SK-N-MC (cell line): ENCODE results near the gene MEX3B.
"Not testable (repeated sequence)": the region's sequence is repeated elsewhere in the genome, so short reads cannot be mapped to it uniquely, and the experiment has no call there.

Experiments
- DNase-seq: peaks from one replicate; pipeline ENCODE4 v3.0.0-alpha.2; 2011; ENCODE audit warnings: low read depth, low spot score
- H3K27ac ChIP-seq: fragments of 200-600 bp; sonication (generic); 2 replicates; pipeline ENCODE4 v1.5.1; 2016; ENCODE audit warnings: mixed run types
- H3K36me3 ChIP-seq: fragments of 200-600 bp; sonication (generic); 2 replicates; pipeline ENCODE4 v1.6.1; 2017; ENCODE audit warnings: antibody characterized with exemption, low read length, mixed read lengths; ENCODE audit not compliant: insufficient read depth
- H3K4me3 ChIP-seq: fragments of 200-600 bp; sonication (generic); 2 replicates; pipeline ENCODE4 v1.5.1; 2016
- H3K9ac ChIP-seq: fragments of 200-600 bp; sonication (generic); 2 replicates; pipeline ENCODE4 v1.8.0; 2017; ENCODE audit warnings: mixed run types, mixed read lengths; ENCODE audit not compliant: insufficient read length
- H3K9me3 ChIP-seq: fragments of 200-600 bp; sonication (generic); 2 replicates; pipeline ENCODE4 v1.6.1; 2017; ENCODE audit warnings: low read depth, mild to moderate bottlenecking, antibody characterized with exemption, low read length, moderate library complexity, mixed read lengths
- EZH2 ChIP-seq: fragments of 200-600 bp; sonication (generic); IDR thresholded peaks from one replicate; pipeline ENCODE4 v1.6.1; 2017; ENCODE audit warnings: antibody characterized with exemption
- FOXP2 ChIP-seq: optimal IDR thresholded peaks from 2 replicates; pipeline ENCODE3; 2011; ENCODE audit warnings: mild to moderate bottlenecking, moderate library complexity; ENCODE audit not compliant: insufficient read depth; ENCODE audit errors: extremely low read length, control extremely low read depth
- POLR2AphosphoS5 ChIP-seq: IDR thresholded peaks from 2 replicates; pipeline ENCODE4 v1.6.1; 2012; ENCODE audit warnings: mild to moderate bottlenecking, low read depth, low read length, borderline replicate concordance

The MEX3B gene

DNA sequence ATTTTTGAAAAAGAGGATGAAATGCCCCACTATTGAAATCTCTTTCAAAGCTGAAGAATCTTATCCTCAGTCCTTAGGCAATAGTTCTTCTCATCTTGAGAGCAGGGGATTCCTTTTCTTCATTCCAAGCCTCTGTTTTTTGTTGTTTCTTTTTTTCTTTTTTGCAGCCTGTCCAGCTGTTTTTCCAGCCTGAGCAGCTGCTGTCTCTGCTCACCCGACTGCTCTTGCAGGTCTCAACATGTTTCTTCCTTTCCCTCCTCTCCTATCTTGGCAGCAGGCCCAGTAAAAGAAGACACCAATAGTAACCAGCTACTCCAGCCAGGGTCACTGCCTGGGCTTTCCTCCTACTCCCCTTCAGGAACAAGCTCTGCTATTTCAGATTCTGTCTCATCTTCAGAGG lies 23.8 kb downstream of the MEX3B start:
- DNase-seq, result no peak
- Histone ChIP-seq H3K4me3 (no peak overlapping the region), H3K27ac (no peak overlapping the region), H3K9ac (no peak overlapping the region), H3K36me3 (no peaks in the 10 kb centered on the region), H3K9me3 (no peaks in the 10 kb centered on the region)
- TF ChIP-seq POLR2AphosphoS5 (no peak), FOXP2 (no peak), EZH2 (no peak)

DNA sequence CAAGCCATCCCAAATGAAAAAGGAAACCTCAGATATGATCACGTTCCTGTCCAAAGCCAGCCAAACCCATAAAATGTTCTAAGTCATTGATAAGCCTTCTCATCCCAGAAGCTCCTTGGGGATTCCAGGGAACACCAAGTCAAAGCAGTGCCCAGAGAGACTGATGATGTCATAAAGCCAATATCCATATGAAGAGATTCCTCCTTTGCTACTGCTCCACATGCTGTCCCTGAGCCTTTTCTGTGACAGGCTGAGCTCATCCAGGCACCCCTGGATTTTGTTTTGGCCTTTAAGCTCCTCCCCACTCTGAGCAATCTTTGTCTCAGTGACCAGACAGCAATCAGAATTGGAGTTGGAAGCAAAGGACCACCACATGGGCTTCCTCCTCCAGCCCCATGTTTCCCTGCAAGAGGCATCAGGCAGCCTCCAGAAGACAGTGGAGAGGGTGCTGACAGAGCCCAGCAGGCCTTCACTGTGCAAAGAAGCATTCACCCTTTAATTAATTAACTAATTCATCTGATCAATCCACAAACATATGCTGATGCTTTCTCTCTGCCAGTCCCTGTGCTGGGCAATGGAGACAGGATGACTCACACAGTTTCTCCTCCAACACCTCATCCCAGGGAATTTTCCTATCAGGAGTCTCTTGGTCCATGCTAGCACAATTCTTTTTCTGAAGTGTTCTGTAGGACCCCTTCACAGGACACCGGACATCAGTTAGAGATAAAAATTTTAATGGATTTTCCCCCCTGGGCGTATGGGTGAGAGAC lies 25.0 kb downstream of the MEX3B start:
- H3K9ac ChIP-seq, result no peak overlapping the region

DNA sequence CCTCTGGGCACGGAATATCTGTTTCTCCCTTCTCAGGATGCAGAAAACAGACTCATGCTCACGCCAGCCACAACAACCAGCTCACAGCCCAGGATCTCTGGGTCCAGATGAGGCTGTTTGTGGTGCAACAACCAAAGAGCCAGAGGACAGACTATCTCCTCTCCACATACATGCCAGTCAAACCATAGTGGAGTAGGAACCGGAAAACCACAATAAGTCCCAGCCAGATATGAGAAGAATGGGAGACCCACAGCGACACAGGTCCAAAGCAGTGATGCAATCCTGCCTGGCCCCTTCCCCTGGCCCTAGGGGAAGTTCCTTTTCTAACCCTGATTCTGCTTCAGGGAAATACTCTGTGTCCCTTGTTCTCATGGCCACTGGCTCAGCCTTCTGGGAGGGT lies 27.6 kb downstream of the MEX3B start:
- TF ChIP-seq FOXP2 (no peak), POLR2AphosphoS5 (no peak), EZH2 (no peak)
- Histone ChIP-seq H3K27ac (no peak overlapping the region), H3K9me3 (no peaks in the 10 kb centered on the region), H3K4me3 (no peak overlapping the region), H3K9ac (no peak overlapping the region), H3K36me3 (no peaks in the 10 kb centered on the region)
- DNase-seq, result no peak

More for the DNA sequence above, 25.0 kb downstream of the MEX3B start:
- TF ChIP-seq FOXP2 (no peak), EZH2 (no peak), POLR2AphosphoS5 (no peak)
- no peak for DNase-seq
- Histone ChIP-seq H3K27ac (no peak overlapping the region), H3K4me3 (no peak overlapping the region), H3K9me3 (no peaks in the 10 kb centered on the region), H3K36me3 (no peaks in the 10 kb centered on the region)

DNA sequence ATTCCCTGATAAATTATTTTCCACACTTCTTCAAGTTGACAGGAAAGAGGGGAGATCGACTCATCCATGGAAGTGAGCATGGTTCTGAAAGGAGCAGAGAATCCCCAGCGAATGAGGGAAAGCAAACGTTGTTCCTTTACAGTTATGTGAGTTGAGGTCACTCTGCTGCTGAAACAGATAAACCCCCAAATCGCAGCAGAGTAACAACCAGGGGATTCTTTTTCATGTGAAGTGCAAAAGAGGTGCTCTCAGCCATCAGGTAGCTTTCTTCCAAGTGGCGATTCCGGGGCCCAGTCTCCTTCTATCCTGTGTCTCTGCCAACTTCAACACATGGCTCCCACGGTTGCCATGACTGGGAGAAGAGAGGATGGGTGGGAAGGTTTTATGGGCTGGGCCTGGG lies 28.2 kb downstream of the MEX3B start:
- Histone ChIP-seq H3K9me3 (no peaks in the 10 kb centered on the region), H3K27ac (no peak overlapping the region), H3K9ac (no peak overlapping the region), H3K36me3 (no peaks in the 10 kb centered on the region), H3K4me3 (no peak overlapping the region)
- no peak for DNase-seq
- TF ChIP-seq FOXP2, result no peak
- no peak for TF ChIP-seq POLR2AphosphoS5
- no peak for TF ChIP-seq EZH2

DNA sequence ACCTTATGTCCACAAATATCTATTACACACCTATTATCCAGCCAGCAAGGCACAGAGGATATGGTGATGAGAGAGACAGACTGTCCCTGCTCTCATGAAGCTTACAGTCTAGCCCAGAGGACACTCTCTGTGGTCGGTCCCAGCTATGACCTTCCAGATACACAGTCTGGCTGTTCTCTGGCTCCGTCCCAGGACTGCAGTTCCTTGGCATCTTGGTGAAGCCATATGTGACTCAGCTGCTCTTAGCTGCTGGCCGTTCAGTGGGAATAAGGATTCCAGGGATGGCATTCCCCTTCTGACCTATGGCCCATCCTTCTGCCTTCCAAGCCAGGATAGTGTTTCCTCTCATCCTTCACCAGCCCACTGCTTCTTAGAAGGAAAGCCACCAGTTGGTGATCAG lies 30.8 kb downstream of the MEX3B start:
- Histone ChIP-seq H3K36me3 (no peaks in the 10 kb centered on the region), H3K9me3 (no peaks in the 10 kb centered on the region), H3K4me3 (no peak overlapping the region), H3K9ac (no peak overlapping the region), H3K27ac (no peak overlapping the region)
- no peak for TF ChIP-seq FOXP2
- no peak for TF ChIP-seq POLR2AphosphoS5
- no peak for TF ChIP-seq EZH2
- no peak for DNase-seq

DNA sequence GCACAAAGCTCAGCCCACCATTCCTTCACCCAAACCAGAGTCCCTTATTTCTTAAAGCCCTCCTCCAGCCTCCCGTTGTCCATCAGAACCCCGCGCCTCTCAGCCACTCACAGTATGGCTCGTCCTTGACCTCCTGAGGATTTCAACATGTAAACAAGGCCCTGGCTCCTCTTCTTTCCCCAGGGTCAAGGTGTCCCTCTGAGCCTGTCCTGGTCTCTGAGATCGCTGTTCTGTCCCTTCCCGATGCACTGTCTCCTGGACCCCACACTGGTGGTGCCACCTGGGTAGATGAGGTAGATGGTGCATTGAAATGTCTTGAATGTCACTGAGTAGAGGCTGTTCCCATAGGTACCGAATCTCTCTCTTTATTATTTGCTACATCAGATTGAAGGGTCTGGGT lies 32.9 kb downstream of the MEX3B start:
- DNase-seq, result no peak
- Histone ChIP-seq H3K27ac (no peak overlapping the region), H3K36me3 (no peaks in the 10 kb centered on the region), H3K9me3 (no peaks in the 10 kb centered on the region), H3K9ac (no peak overlapping the region), H3K4me3 (no peak overlapping the region)
- TF ChIP-seq POLR2AphosphoS5, result no peak
- no peak for TF ChIP-seq EZH2

DNA sequence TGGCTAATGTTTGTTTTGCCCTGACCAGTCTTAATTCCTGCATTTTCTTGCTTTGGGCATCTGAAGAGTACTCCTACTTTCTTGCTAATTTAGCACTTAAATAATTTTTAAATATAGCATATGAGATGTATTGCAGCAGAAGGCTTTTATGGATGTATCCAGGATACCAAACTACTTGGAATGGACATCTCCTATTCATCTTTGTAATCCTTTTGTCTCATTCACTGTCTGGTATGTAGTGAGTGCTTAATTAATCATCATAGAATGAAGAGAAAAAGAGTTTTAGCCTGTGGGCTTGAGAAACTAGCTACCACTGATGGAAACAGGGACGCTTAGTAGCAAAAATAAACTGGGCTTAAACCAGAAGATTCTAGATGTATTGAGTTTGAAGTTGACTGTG lies 40.6 kb downstream of the MEX3B start:
- TF ChIP-seq EZH2 (no peak), POLR2AphosphoS5 (no peak), FOXP2 (no peak)
- H3K9me3 ChIP-seq, result 0 out of 2 replicates have a peak, but pooled peaks cover 3% of the 10 kb centered on the region
- no peak overlapping the region for H3K9ac ChIP-seq
- H3K36me3 ChIP-seq, result no peaks in the 10 kb centered on the region
- H3K4me3 ChIP-seq, result no peak overlapping the region
- H3K27ac ChIP-seq, result no peak overlapping the region
- no peak for DNase-seq

DNA sequence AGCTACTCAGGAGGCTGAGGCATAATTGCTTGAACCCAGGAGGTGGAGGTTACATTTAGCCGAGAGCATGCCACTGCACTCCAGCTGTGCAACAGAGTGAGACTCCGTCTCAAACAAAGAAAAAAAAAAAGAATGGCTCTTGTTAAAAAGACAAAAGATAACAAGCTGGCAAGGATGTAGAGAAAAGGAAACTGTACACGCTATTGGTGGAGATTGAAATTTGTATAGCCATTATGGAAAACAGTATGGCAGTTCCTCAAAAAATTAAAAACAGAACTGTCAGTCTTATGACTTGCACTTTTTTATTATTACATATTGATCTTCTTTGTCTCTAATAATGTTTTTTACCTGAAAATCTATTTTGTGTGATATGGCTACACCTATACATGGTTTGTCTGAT lies 41.9 kb downstream of the MEX3B start:
- Histone ChIP-seq H3K9ac (no peak overlapping the region), H3K27ac (no peak overlapping the region), H3K4me3 (no peak overlapping the region), H3K36me3 (no peaks in the 10 kb centered on the region), H3K9me3 (0 out of 2 replicates have a peak, but pooled peaks cover 3% of the 10 kb centered on the region)
- TF ChIP-seq POLR2AphosphoS5 (no peak), EZH2 (no peak), FOXP2 (no peak)
- no peak for DNase-seq

DNA sequence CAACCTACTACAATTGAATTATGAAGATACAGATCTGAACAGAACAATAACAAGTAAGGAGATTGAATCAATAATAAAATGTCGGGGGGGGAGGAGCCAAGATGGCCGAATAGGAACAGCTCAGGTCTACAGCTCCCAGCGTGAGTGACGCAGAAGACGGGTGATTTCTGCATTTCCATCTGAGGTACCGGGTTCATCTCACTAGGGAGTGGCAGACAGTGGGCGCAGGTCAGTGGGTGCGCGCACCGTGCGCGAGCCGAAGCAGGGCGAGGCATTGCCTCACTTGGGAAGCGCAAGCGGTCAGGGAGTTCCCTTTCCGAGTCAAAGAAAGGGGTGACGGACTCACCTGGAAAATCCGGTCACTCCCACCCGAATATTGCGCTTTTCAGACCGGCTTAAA lies 50.7 kb downstream of the MEX3B start:
- H3K9ac ChIP-seq, H3K27ac ChIP-seq, H3K4me3 ChIP-seq, DNase-seq, H3K9me3 ChIP-seq, H3K36me3 ChIP-seq: not testable (repeated sequence)
